Activated CD8-positive, alpha-beta memory T cell treated with anti-CD3 and anti-CD28 coated beads for 48 hours (primary cell): Measurements from ENCODE around the gene TMEM198.
A peak's percentile ranks its signal among the peaks of the same experiment; 100 is the strongest.

Source experiments
- DNase-seq, 3 experiments: peaks; one replicate each; pipeline ENCODE4 v3.0.0-alpha.2; 2020; ENCODE audit warnings: low read depth in 2 of 3, low spot score in 2 of 3

TMEM198 gene

DNA sequence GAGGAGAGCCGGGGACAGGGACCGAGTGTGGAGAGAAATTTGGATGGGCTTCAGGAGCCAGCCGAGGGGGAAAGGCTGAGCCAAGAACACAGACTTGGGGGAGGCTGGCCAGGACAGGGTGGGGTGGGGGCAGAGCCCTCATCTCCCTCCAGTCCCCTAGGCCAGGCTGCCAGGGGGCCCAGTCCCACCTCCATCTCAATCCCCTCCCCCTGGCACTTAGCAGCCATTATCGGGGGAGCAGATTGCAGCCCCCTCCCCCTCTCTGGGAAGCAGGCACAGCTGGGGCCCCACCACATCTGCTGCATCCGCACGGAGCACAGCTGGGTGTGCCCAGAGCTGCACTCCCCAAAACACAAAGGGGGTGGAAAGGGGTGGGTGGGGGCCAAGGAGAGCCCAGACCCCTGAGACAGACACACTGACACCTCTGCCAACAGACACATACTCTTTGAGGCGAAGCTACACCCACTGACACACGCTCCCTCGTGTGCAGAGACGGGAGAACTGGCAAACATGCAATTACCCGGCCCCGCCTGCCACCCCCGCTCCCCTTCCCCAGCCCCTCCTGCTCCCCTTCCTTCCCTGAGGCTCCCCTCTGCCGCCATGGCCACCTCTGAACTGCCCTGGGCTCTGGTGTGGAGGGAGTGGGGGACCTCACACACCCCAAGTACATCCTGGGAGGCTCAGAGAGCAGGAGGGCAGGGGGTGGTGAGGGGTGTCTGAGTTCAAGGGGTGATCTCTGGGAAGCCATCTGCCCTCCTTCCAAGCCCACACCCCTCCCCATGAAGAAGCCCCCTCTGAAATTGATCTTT, 34.7 kb upstream of the TMEM198 start:
- no peak for DNase-seq

- peak in 1 of 3 experiments; percentile 12 for DNase-seq
Observed at GRCh38 chr2:219509780-219510511, 33.9 kb upstream of the TMEM198 start.

- no peak for DNase-seq
Observed at GRCh38 chr2:219510512-219511135, 33.2 kb upstream of the TMEM198 start.

GRCh38 chr2:219511547-219512325, 32.1 kb upstream of the TMEM198 start:
- DNase-seq, result no peak

GRCh38 chr2:219512524-219513216, 31.2 kb upstream of the TMEM198 start:
- DNase-seq, result no peak

- no peak for DNase-seq
Observed at GRCh38 chr2:219513787-219514186, 30.0 kb upstream of the TMEM198 start.

GRCh38 chr2:219514196-219514761, 29.5 kb upstream of the TMEM198 start, which contains the start of gene ASIC4:
Gene ASIC4, plus strand, starts transcription at chr2:219514482. Its CDS starts 243 bp downstream, at chr2:219514725.
- DNase-seq, result no peak

DNA sequence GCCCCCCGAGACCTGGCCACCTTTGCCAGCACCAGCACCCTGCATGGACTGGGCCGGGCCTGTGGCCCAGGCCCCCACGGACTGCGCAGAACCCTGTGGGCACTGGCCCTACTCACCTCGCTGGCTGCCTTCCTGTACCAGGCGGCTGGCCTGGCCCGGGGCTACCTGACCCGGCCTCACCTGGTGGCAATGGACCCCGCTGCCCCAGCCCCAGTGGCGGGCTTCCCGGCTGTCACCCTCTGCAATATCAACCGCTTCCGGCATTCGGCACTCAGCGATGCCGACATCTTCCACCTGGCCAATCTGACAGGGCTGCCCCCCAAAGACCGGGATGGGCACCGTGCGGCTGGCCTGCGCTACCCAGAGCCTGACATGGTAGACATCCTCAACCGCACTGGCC, 29.0 kb upstream of the TMEM198 start:
- no peak for DNase-seq

- no peak for DNase-seq
Observed at GRCh38 chr2:219515874-219516629, 27.8 kb upstream of the TMEM198 start.

DNA sequence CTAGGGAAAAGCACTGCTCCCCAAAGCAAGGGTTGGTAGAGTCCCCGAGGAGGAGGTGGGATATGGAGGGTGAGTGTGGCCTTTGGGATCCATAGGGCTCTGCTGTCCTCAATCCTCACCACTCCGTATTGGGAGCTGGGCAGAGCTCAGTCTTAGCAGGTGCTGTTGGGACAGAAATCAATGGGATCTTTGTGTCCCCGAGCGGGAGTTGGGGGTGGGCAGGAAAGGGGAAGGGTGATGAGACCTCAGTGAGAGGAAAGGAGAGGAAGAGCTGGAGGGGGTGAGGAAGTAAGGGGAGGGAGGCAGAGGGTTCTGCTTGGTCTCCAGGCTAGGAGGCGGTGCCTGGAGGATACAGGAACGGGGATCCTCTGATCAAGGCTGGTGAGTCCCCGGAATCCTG, 26.9 kb upstream of the TMEM198 start:
- no peak for DNase-seq

- DNase-seq, result no peak
Observed at GRCh38 chr2:219517954-219518778, 25.7 kb upstream of the TMEM198 start.

GRCh38 chr2:219519526-219519916, 24.3 kb upstream of the TMEM198 start:
- no peak for DNase-seq

- DNase-seq, result no peak
Observed at GRCh38 chr2:219520079-219520478, 23.7 kb upstream of the TMEM198 start.

- DNase-seq, result no peak
Observed at GRCh38 chr2:219521066-219521880, 22.6 kb upstream of the TMEM198 start.

- no peak for DNase-seq
Observed at GRCh38 chr2:219522111-219523030, 21.5 kb upstream of the TMEM198 start.

- no peak for DNase-seq
Observed at GRCh38 chr2:219523031-219523671, 20.7 kb upstream of the TMEM198 start.
